T-helper 1 cell (primary cell): ENCODE data around the gene RAPGEF6.
"Not testable (repeated sequence)": the region's sequence is repeated elsewhere in the genome, so short reads cannot be mapped to it uniquely, and the experiment has no call there.

Experiments used
- DNase-seq, 5 donors: peaks; one replicate each; pipeline ENCODE4 v3.0.0-alpha.2; 2012 to 2020
- total RNA-seq, 4 donors: gene quantifications; one replicate each; lab custom pipeline; 2026; lab: John Stamatoyannopoulos, UW

Gene RAPGEF6
- 29.2 to 56.4 (median 38.1) reads per million in 4 donors for total RNA-seq

DNA sequence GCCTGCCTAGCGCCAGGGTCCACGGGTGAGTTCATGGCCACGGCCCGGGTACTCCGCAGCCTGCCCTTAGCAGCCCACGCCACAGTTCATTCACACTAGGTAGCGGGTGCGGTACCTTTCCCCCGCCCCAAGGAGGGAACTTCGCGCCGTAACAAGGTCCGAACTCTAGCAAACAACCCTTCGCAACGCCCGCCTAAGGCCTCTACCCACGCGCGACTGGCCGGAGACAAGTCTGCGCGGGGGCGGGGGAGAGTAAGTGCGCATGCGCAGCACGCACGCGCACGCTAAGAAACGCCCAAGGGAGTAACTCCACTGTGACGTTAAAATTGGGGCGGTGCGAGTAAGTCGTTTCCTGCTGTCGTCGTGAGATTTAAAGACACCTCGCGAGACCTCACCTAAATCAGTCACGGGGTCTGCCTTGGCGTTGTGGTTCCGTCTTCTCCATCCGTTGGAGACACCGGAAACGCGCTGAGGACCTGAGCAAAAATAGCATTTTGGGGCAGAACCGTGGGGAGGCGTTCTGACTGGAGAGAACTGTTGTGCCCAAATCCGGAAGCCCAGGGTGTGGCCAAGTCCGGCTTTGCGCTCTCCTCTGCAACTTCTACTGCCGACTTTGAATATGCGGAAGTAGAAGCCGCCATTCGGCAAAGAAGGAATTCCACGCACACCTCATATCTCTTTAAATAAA is at the start of gene RAPGEF6:
RAPGEF6 (minus strand) TSS at position 234 of the 688 bp plus-strand sequence; CDS start at position 35, 199 bp downstream.
- DNase-seq, result peak; percentile 92 to 100 (median 97)

DNA sequence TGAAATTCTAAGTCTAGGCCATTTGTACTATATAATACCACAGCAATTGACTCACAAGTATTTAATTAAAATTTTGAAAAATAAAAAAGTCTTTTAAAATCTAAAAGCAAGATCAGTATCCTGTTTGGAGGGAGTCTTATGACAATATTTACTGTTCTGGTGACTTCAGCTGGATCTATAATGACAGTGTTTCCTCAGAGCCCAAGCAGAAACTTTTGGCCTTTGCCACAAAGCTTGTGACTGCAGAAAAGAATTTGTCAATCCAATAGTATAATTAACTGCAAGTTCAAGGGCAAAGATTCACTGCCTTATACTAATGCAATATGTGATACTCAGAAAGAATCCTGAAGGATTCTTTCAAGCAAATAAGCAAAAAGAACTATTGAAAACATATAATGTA is 49.6 kb upstream of the RAPGEF6 start:
- DNase-seq, result no peak

DNA sequence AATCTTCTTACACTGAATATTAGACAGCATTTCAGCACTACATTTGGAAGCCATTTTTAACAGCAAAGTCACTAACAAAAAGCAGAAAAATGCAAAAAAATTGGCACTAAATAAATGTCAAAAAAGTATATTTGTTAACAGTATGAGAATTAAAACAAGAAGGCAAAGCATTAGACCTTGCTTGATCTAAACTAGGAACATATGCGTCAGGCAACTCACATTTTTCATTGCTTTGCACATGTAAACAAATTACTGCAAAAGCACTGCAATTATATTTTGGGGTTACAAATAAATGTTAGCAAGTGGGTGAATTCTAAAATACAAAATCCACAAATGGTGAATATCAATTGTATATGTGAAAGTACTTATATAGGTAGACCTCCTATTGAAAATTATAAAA is 49.0 kb upstream of the RAPGEF6 start:
- DNase-seq, result no peak

DNA sequence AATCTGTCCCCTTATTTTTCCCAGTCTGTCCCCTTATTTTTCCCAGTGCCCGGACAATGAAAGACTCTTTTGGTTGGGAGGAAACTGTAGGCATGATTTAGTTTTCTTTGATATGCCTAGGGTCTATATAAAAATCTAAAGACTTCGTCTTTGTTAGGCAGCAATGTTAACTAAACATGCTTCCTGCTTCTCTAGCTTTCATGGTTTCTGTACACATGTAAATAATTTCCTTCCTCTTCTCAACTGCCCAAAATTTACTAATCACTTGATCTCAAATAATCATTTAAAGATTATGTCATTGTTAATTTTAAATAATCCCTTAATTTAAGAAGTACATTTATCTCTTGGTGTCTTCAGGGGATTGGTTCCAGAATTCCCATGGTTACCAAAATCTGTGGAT is 47.8 kb upstream of the RAPGEF6 start:
- DNase-seq, result no peak

DNA sequence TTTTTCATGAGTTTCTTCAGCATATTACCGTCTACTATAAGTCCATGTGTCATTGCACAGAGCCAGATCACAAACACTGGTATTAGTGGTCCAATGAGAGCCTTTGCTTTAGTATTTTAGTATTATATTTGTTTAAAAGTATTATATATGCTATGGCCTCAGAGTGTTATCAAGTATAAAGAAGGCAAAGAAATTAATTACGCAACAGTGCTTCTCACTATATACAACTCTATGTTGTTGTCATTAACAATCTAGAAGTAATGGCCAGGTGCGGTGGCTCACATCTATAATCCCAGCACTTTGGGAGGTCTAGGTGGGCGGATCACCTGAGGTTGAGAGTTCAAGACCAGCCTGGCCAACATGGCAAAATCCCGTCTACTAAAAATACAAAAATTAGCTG is 47.1 kb upstream of the RAPGEF6 start:
- no peak for DNase-seq

DNA sequence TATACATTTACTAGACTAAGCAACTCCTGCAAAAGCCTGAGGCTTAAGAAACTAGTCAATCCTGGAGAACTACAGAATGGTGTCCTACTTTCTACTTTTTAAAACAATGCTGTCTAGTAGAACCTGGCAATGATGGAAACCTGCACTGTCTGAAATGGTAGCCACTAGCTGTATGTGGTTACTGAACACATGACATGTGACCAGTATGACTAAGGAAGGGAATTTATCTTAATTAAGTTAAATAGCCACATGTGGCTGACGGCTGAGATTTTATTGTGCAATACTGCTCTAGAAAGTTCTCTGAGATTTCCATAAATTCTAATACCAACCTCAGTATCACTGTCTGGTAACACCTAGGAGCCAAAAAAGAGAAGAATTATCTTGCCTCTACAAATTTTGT is 44.9 kb upstream of the RAPGEF6 start:
- no peak for DNase-seq

DNA sequence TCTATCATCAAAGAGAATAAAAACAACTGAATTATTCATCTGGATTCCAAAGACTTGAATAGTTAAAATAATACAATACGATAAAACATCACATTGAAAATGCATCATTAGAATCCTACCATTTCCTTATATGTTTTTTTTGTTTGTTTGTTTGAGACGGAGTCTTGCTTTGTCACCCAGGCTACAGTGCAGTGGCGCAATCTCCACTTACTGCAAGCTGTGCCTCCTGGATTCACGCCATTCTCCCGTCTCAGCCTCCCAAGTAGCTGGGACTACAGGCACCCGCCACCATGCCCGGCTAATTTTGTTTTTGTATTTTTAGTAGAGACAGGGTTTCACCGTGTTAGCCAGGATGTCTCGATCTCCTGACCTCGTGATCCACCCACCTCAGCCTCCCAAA is 43.2 kb upstream of the RAPGEF6 start:
- not testable (repeated sequence) for DNase-seq

DNA sequence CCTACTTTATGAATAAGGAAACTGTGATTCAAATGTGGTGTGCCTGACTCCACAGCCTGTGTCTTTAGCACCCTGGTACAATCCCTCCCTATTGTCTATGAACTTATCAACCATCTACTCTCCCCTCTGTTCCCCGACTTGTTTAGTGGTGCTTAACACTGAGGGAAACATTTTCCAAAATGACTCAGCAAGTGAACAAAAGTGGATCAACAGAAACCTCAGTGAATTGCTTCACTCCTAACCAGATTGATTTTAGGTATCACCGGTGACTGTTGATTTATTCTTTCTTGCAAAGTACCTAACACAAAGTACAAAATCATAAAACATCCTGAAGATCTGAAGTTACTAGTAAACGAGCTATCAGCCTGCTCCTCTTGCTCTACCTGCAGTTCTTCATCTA is 42.1 kb upstream of the RAPGEF6 start:
- DNase-seq, result no peak

- no peak for DNase-seq
Measured at GRCh38 chr5:131672776-131673175, 37.7 kb upstream of the RAPGEF6 start.

- no peak for DNase-seq
Measured at GRCh38 chr5:131671994-131672655, 37.1 kb upstream of the RAPGEF6 start.

- peak in 1 of 5 donors; percentile 23 for DNase-seq
Measured at GRCh38 chr5:131671409-131671808, 36.4 kb upstream of the RAPGEF6 start.

DNA sequence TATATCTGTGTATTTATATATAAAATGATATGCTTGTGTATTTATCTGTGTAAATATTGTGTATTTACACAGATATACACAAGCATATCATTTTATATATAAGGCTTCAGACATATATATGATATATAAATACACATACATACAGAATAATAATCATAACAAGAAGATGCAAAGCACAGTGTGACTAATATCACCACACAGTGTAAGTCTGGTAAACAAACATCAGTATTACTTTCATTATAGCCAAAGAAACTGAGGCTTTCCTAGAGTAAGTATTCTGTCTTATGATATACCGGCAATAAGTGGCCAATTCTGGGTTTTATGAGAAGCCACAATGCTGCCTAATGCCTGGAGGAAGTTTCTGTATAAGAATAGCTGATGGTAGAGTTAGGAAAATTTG is 29.9 kb upstream of the RAPGEF6 start:
- DNase-seq, result no peak

GRCh38 chr5:131661933-131662332 is 26.9 kb upstream of the RAPGEF6 start:
- DNase-seq, result no peak

- no peak for DNase-seq
Measured at GRCh38 chr5:131659841-131660240, 24.8 kb upstream of the RAPGEF6 start.

- no peak for DNase-seq
Measured at GRCh38 chr5:131659290-131659689, 24.3 kb upstream of the RAPGEF6 start.

DNA sequence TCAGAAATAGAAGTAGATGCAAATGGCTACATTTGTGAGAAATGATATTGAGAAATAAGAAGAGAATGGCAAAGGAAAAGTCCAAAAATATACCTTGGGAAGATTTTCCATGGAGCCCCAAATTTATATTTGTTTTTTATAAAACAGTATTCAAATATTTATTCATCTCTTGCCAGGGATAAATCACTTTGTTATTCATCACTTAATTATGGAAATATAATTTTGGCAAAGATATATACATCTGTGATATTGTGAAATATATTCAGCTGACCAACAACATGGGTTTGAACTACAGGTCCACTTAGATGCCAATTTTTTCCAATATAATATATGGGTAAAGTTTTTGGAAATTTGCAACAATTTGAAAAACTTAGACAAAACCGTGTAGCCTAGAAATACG is 19.7 kb upstream of the RAPGEF6 start:
- DNase-seq, result no peak

DNA sequence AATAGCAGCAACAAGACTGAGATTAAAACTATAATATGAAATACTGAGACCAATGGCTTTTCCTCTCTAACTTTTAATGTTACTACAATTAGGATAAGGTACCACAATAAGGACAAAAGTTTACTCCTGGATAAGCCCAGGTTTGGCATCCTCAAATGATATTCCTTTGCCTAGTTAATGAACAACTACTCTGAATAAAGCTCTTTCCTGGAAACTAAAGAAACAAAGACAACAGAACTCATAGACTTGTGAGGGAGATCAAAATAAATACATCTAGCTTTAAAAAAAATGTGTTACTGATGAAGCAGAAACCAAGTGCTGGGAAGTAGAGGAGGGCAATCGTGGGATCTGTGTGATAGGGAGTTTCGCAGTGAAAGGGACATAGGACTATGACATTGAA is 19.3 kb upstream of the RAPGEF6 start:
- DNase-seq, result no peak

- DNase-seq, result no peak
Measured at GRCh38 chr5:131649161-131649560, 14.1 kb upstream of the RAPGEF6 start.

- DNase-seq, result no peak
Measured at GRCh38 chr5:131647048-131647769, 12.2 kb upstream of the RAPGEF6 start.

- DNase-seq, result no peak
Measured at GRCh38 chr5:131644822-131645221, 9.8 kb upstream of the RAPGEF6 start.

GRCh38 chr5:131644370-131644769 is 9.3 kb upstream of the RAPGEF6 start:
- no peak for DNase-seq

GRCh38 chr5:131641494-131641893 is 6.5 kb upstream of the RAPGEF6 start:
- DNase-seq, result no peak

GRCh38 chr5:131640043-131640856 is 5.2 kb upstream of the RAPGEF6 start:
- peak in 1 of 5 donors; percentile 18 for DNase-seq
